GM15510 (cell line): ENCODE measurements around the gene ZNF555.
A peak's percentile ranks its signal among the peaks of the same experiment; 100 is the strongest.

Experiments
- POLR2A ChIP-seq: IDR thresholded peaks from 3 replicates; pipeline ENCODE4 v1.6.1; 2011; ENCODE audit warnings: borderline replicate concordance; ENCODE audit not compliant: insufficient read length; ENCODE audit errors: extremely low read depth

The ZNF555 gene

GRCh38 chr19:2840794-2841791 is at the start of gene ZNF555:
ZNF555 (plus strand) TSS chr19:2841475; CDS start chr19:2841573, 98 bp downstream.
- TF ChIP-seq POLR2A: peak; percentile 66

GRCh38 chr19:2791876-2792275 is 49.4 kb upstream of the ZNF555 start:
- TF ChIP-seq POLR2A: no peak

- TF ChIP-seq POLR2A: no peak
These were observed 48.1 kb upstream of the ZNF555 start for GRCh38 chr19:2793126-2793525.

GRCh38 chr19:2793577-2793976 is 47.7 kb upstream of the ZNF555 start:
- TF ChIP-seq POLR2A: no peak

- TF ChIP-seq POLR2A: no peak
These were observed 45.2 kb upstream of the ZNF555 start for GRCh38 chr19:2795827-2796658.

- TF ChIP-seq POLR2A: no peak
These were observed 44.5 kb upstream of the ZNF555 start for GRCh38 chr19:2796659-2797266.

GRCh38 chr19:2797280-2797679 is 44.0 kb upstream of the ZNF555 start:
- no peak for TF ChIP-seq POLR2A

GRCh38 chr19:2798158-2798685 is 43.1 kb upstream of the ZNF555 start:
- TF ChIP-seq POLR2A: no peak

GRCh38 chr19:2798733-2799132 is 42.5 kb upstream of the ZNF555 start:
- no peak for TF ChIP-seq POLR2A

GRCh38 chr19:2799273-2800020 is 41.8 kb upstream of the ZNF555 start:
- TF ChIP-seq POLR2A: no peak

GRCh38 chr19:2800506-2800905 is 40.8 kb upstream of the ZNF555 start:
- no peak for TF ChIP-seq POLR2A

- TF ChIP-seq POLR2A: no peak
These were observed 38.4 kb upstream of the ZNF555 start for GRCh38 chr19:2802826-2803225.

GRCh38 chr19:2803486-2804155 is 37.7 kb upstream of the ZNF555 start:
- TF ChIP-seq POLR2A: no peak

GRCh38 chr19:2804156-2805004 is 36.9 kb upstream of the ZNF555 start:
- no peak for TF ChIP-seq POLR2A
